A673 (cell line): ENCODE results near the gene GLTP.

ENCODE experiments used
- EZH2 ChIP-seq: fragments of 200-600 bp; sonication (generic); IDR thresholded peaks from 2 replicates; pipeline ENCODE4 v1.6.1; 2017; ENCODE audit warnings: borderline replicate concordance, low read depth, mild to moderate bottlenecking, mixed read lengths, antibody characterized with exemption, low read length; ENCODE audit not compliant: poor library complexity, severe bottlenecking
- TF ChIP-seq, protein P1 (sequence below): fragments of 300-800, 200-600 bp; sonication (generic); conservative IDR thresholded peaks from 2 replicates; pipeline ENCODE4 v1.5.1; 2017; ENCODE audit warnings: low read depth, mild to moderate bottlenecking, antibody characterized with exemption, low read length, moderate library complexity, mixed read lengths

- TF ChIP-seq, protein P1, sequence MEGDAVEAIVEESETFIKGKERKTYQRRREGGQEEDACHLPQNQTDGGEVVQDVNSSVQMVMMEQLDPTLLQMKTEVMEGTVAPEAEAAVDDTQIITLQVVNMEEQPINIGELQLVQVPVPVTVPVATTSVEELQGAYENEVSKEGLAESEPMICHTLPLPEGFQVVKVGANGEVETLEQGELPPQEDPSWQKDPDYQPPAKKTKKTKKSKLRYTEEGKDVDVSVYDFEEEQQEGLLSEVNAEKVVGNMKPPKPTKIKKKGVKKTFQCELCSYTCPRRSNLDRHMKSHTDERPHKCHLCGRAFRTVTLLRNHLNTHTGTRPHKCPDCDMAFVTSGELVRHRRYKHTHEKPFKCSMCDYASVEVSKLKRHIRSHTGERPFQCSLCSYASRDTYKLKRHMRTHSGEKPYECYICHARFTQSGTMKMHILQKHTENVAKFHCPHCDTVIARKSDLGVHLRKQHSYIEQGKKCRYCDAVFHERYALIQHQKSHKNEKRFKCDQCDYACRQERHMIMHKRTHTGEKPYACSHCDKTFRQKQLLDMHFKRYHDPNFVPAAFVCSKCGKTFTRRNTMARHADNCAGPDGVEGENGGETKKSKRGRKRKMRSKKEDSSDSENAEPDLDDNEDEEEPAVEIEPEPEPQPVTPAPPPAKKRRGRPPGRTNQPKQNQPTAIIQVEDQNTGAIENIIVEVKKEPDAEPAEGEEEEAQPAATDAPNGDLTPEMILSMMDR, result no peak
- no peak for TF ChIP-seq EZH2
Measured at GRCh38 chr12:109818905-109819500, 61.3 kb downstream of the GLTP start.
